ENCODE results near the gene OR52A5.
"Not testable (repeated sequence)": the region's sequence is repeated elsewhere in the genome, so short reads cannot be mapped to it uniquely, and the experiment has no call there.

Gene OR52A5

DNA sequence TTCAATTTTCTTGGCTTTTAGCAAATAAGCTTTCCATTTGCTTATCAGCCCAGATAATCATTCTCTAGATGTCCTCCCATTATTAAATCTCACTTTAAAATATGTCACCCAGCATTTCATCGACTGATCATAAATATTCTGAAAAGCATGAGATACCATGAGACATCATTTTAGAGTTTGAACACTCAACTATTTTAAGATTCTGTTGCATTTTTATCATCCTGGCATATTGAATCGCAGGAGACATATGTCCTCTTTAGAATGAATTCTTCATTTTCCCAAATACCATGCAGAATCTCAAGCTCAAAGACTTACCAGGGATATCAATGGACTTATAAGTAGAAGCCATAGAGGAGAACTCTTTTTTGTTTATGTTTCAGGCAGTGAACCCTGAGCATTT, at the start of gene OR52A5:
TSS of gene OR52A5 (minus strand) at position 361 of the 400 bp plus-strand sequence. CDS start 5,714 bp downstream, outside the sequence.
- TF ChIP-seq, protein P1, sequence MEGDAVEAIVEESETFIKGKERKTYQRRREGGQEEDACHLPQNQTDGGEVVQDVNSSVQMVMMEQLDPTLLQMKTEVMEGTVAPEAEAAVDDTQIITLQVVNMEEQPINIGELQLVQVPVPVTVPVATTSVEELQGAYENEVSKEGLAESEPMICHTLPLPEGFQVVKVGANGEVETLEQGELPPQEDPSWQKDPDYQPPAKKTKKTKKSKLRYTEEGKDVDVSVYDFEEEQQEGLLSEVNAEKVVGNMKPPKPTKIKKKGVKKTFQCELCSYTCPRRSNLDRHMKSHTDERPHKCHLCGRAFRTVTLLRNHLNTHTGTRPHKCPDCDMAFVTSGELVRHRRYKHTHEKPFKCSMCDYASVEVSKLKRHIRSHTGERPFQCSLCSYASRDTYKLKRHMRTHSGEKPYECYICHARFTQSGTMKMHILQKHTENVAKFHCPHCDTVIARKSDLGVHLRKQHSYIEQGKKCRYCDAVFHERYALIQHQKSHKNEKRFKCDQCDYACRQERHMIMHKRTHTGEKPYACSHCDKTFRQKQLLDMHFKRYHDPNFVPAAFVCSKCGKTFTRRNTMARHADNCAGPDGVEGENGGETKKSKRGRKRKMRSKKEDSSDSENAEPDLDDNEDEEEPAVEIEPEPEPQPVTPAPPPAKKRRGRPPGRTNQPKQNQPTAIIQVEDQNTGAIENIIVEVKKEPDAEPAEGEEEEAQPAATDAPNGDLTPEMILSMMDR (IDR thresholded peaks at IDR 0.05; ENCODE audit: low read depth, low read length) = no peak
- no peak for DNase-seq (ENCODE audit: low read depth in 2 of 2)
- no peak within 1 kb of the TSS for H3K4me3 ChIP-seq (replicated peaks in 1 of 2; ENCODE audit: low read depth in 2 of 2, low read length in 2 of 2)

GRCh38 chr11:5178046-5178837, 40.1 kb upstream of the OR52A5 start:
- DNase-seq (ENCODE audit: low read depth in 2 of 2) = no peak
- TF ChIP-seq, protein P1 (IDR thresholded peaks at IDR 0.05; ENCODE audit: low read depth, low read length) = no peak
- H3K4me3 ChIP-seq (replicated peaks in 1 of 2; ENCODE audit: low read depth in 2 of 2, low read length in 2 of 2) = no peak overlapping the region

DNA sequence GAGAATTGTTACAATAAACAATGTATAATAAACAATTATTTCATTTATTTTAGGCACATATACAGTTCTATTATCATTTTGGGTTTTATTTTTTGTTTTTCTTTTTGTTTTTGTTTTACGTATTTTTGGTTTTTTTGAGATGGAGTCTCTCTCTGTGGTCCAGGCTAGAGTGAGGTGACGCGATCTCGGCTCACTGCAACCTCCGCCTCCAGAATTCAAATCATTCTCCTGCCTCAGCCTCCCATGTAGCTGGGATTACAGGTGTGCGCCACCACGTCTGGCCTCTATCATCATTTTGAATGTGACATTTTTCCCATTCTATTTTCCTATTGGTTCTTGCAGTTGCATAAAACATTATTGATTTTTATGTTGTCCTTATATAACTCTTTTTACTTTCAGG, 36.8 kb upstream of the OR52A5 start:
- H3K4me3 ChIP-seq (replicated peaks in 1 of 2; ENCODE audit: low read depth in 2 of 2, low read length in 2 of 2) = no peak overlapping the region
- no peak for DNase-seq (ENCODE audit: low read depth in 2 of 2)
- TF ChIP-seq, protein P1 (IDR thresholded peaks at IDR 0.05; ENCODE audit: low read depth, low read length) = no peak

DNA sequence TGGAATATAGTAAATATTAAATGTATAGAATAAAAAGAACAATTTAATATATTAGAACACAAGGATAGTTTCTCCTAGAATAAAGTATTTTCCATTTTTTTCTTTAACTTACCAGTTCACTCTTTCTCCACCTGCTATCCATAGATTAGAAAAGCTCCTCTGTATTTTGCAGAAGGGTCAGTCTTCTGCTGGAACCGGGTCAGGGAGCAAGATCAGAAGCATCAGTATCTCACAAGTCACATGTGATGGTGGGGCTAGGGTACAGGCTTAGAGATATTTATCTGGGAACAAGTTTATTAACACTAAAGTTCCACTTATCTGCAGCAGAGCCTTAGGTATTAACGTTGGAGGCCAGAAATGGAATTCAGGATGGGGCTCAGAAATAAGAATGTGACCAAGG, 33.7 kb upstream of the OR52A5 start:
- no peak overlapping the region for H3K4me3 ChIP-seq (replicated peaks in 1 of 2; ENCODE audit: low read depth in 2 of 2, low read length in 2 of 2)
- DNase-seq (ENCODE audit: low read depth in 2 of 2) = no peak
- TF ChIP-seq, protein P1 (IDR thresholded peaks at IDR 0.05; ENCODE audit: low read depth, low read length) = no peak

- not testable (repeated sequence) for DNase-seq (ENCODE audit: low read depth in 2 of 2); H3K4me3 ChIP-seq (replicated peaks in 1 of 2; ENCODE audit: low read depth in 2 of 2, low read length in 2 of 2)
Observed at GRCh38 chr11:5165898-5166297, 27.7 kb upstream of the OR52A5 start.

GRCh38 chr11:5164807-5165206, 26.7 kb upstream of the OR52A5 start:
- H3K4me3 ChIP-seq (replicated peaks in 1 of 2; ENCODE audit: low read depth in 2 of 2, low read length in 2 of 2); DNase-seq (ENCODE audit: low read depth in 2 of 2): not testable (repeated sequence)

GRCh38 chr11:5161045-5161444, 22.9 kb upstream of the OR52A5 start:
- DNase-seq (ENCODE audit: low read depth in 2 of 2); H3K4me3 ChIP-seq (replicated peaks in 1 of 2; ENCODE audit: low read depth in 2 of 2, low read length in 2 of 2): not testable (repeated sequence)

DNA sequence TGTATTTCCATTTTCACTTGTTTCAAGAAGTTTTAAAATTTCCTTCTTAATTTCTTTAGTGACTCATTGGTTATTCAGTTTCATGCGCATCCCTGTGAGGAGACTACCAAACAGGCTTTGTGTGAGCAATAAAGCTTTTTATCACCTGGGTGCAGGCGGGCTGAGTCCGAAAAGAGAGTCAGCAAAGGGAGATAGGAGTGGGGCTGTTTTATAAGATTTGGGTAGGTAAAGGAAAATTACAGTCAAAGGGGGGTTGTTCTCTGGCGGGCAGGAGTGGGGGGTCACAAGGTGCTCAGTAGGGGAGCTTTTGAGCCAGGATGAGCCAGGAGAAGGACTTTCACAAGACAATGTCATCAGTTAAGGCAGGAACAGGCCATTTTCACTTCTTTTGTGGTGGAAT, 22.1 kb upstream of the OR52A5 start:
- not testable (repeated sequence) for DNase-seq (ENCODE audit: low read depth in 2 of 2); H3K4me3 ChIP-seq (replicated peaks in 1 of 2; ENCODE audit: low read depth in 2 of 2, low read length in 2 of 2)

- DNase-seq (ENCODE audit: low read depth in 2 of 2) = no peak
- TF ChIP-seq, protein P1 (IDR thresholded peaks at IDR 0.05; ENCODE audit: low read depth, low read length) = no peak
Observed at GRCh38 chr11:5159806-5160205, 21.6 kb upstream of the OR52A5 start.

More at GRCh38 chr11:5159806-5160205, 21.6 kb upstream of the OR52A5 start:
- no peak overlapping the region for H3K4me3 ChIP-seq (replicated peaks in 1 of 2; ENCODE audit: low read depth in 2 of 2, low read length in 2 of 2)

All from cardiac fibroblast (primary cell).